Activated CD4-positive, alpha-beta T cell treated with anti-CD3 and anti-CD28 coated beads, Interleukin-2, amount 10 ng/mL, durations not matched to agents 24 days and 14 days (primary cell): ENCODE results near the gene C2CD4D. TPM values are rescaled to one million over a fixed set of nuclear protein-coding genes. Genes with fewer than 3 reads are reported as not detected.
"Not testable (repeated sequence)": the region's sequence is repeated elsewhere in the genome, so short reads cannot be mapped to it uniquely, and the experiment has no call there.

Experiments
- DNase-seq: peaks from one replicate; pipeline ENCODE4 v3.0.0; 2022
- H3K27ac Mint-ChIP-seq: one replicate; pipeline ENCODE4 v1.8.0; 2022; ENCODE audit warnings: mild to moderate bottlenecking, mixed read lengths
- H3K27me3 Mint-ChIP-seq: one replicate; pipeline ENCODE4 v1.8.0; 2022; ENCODE audit warnings: mixed read lengths
- H3K36me3 Mint-ChIP-seq: one replicate; pipeline ENCODE4 v1.8.0; 2022; ENCODE audit warnings: low read depth, mild to moderate bottlenecking, mixed read lengths
- H3K4me1 Mint-ChIP-seq: one replicate; pipeline ENCODE4 v1.8.0; 2021; ENCODE audit warnings: mixed read lengths
- H3K4me3 Mint-ChIP-seq: one replicate; pipeline ENCODE4 v1.8.0; 2022; ENCODE audit warnings: mild to moderate bottlenecking, moderate library complexity, mixed read lengths
- H3K9me3 Mint-ChIP-seq: one replicate; pipeline ENCODE4 v1.8.0; 2021; ENCODE audit warnings: mixed read lengths
- intact Hi-C: fragments of 100-400 bp; cut with micrococcal nuclease; formaldehyde crosslinking; loops from one replicate; pipeline ENCODE4 v1.15.1; 2023
- total RNA-seq: library from RNA; stranded (reverse); gene quantifications from 2 replicates; pipeline ENCODE4 v1.2.3, GENCODE V29; 2022

Gene C2CD4D
- total RNA-seq, 1 donor from 2014 or later: 0.86 TPM

- Mint-ChIP-seq H3K4me3 (no peak overlapping the region), H3K27ac (no peak overlapping the region), H3K9me3 (no peaks in the 10 kb centered on the region), H3K27me3 (peaks cover 4% of the 10 kb centered on the region), H3K4me1 (peaks cover 2% of the 10 kb centered on the region), H3K36me3 (peaks cover 11% of the 10 kb centered on the region)
- no peak for DNase-seq
- intact Hi-C loops: no loop called here
Observed at GRCh38 chr1:151868486-151868885, 28.9 kb upstream of the C2CD4D start.

- intact Hi-C loops: no loop called here
- Mint-ChIP-seq H3K36me3 (peaks cover 6% of the 10 kb centered on the region), H3K27me3 (peaks cover 4% of the 10 kb centered on the region), H3K27ac (no peak overlapping the region), H3K4me1 (peaks cover 2% of the 10 kb centered on the region), H3K9me3 (no peaks in the 10 kb centered on the region), H3K4me3 (no peak overlapping the region)
- no peak for DNase-seq
Observed at GRCh38 chr1:151867765-151868411, 28.3 kb upstream of the C2CD4D start.

GRCh38 chr1:151867321-151867720, 27.7 kb upstream of the C2CD4D start:
- H3K4me1 Mint-ChIP-seq: peaks cover 2% of the 10 kb centered on the region
- DNase-seq: no peak
- no peaks in the 10 kb centered on the region for H3K9me3 Mint-ChIP-seq
- intact Hi-C loops: no loop called here
- H3K4me3 Mint-ChIP-seq: no peak overlapping the region
- peaks cover 4% of the 10 kb centered on the region for H3K27me3 Mint-ChIP-seq
- peaks cover 5% of the 10 kb centered on the region for H3K36me3 Mint-ChIP-seq
- H3K27ac Mint-ChIP-seq: no peak overlapping the region

DNA sequence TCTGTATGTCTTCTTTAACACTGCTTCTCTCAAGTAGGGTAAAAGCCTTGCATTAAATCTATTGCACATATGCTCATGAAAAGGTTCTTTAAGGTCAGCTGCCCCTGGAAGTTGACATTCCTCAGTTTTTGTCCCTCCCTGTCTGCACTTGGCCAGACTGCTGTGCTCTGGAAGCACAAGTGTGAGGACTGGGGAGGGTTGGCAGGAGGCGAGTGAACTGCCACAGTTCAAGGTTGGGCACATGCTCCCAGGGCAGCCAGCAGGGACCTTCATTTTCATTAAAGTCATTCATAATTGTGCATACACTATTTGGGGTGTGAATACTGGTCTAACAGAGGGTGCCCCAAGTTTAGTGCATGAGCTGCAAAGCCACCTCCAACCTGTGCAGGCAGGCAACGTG, 24.8 kb upstream of the C2CD4D start:
- Mint-ChIP-seq H3K27me3 (peaks cover 7% of the 10 kb centered on the region), H3K4me1 (peaks cover 2% of the 10 kb centered on the region), H3K36me3 (no peaks in the 10 kb centered on the region), H3K9me3 (no peaks in the 10 kb centered on the region), H3K4me3 (no peak overlapping the region), H3K27ac (no peak overlapping the region)
- no peak for DNase-seq
- intact Hi-C loops: no loop called here

GRCh38 chr1:151862604-151863003, 23.0 kb upstream of the C2CD4D start:
- no peak overlapping the region for H3K27ac Mint-ChIP-seq
- peaks cover 7% of the 10 kb centered on the region for H3K27me3 Mint-ChIP-seq
- no peak for DNase-seq
- H3K4me3 Mint-ChIP-seq: no peak overlapping the region
- H3K9me3 Mint-ChIP-seq: no peaks in the 10 kb centered on the region
- no peaks in the 10 kb centered on the region for H3K4me1 Mint-ChIP-seq
- intact Hi-C loops: no loop called here
- H3K36me3 Mint-ChIP-seq: no peaks in the 10 kb centered on the region

DNA sequence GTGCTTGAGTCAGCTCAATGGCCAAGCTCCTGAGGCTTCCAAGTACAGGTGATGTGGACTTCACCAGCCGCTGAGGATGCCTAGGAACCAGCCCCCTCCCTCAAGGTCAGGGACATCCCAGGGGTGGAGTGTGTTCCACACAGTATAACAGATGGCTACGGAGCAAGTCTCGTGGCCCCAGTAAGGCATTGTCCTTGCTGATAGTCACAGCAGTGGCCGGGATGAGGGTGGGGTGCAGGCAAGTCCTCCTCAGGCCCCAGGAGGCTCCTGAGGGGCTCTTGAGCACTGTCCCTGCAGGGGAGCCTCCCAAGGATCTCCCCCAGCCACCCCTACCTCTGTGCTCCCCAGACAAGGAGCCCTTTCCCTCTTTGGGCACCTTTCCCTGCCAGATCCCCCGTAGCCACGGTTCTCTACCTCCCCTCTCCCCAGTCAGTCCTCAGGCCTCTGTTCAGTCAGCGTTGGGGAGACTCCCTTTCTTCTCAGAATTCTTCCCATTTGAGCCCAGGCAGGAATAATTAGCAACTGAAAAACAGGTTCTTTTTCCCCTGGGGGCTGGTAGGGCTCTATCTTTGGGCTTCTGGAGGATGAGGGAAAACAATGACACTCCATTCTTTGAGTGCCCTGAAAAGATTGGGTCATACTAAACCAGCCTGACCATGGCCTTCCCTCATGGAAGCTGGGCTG, 21.0 kb upstream of the C2CD4D start:
- H3K9me3 Mint-ChIP-seq: no peaks in the 10 kb centered on the region
- no peak overlapping the region for H3K4me3 Mint-ChIP-seq
- peaks cover 6% of the 10 kb centered on the region for H3K27me3 Mint-ChIP-seq
- no peak for DNase-seq
- H3K36me3 Mint-ChIP-seq: no peaks in the 10 kb centered on the region
- no peaks in the 10 kb centered on the region for H3K4me1 Mint-ChIP-seq
- intact Hi-C loops: no loop called here
- H3K27ac Mint-ChIP-seq: no peak overlapping the region

DNA sequence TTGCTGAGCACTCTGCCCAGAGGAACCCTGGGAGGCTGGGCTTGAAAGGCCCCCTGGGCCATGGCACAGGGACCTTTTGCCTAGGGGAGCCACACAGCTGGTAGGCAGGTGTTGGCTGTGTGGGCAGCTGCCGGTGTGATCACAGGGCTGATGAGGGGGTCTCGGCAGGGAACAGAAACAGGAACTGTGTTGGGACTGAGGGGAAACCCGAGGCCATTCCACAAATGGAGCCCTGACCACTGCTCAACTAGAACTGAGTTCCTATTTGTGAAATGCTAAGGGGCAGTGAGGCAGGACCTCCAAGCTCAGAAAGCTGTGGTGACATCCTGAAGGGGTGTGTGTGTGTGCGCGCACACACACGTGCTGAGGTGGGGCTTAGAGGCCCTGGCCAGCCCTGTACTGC, 20.3 kb upstream of the C2CD4D start:
- intact Hi-C loops: no loop called here
- Mint-ChIP-seq H3K4me3 (no peak overlapping the region), H3K27me3 (peaks cover 4% of the 10 kb centered on the region), H3K27ac (no peak overlapping the region), H3K9me3 (no peaks in the 10 kb centered on the region), H3K36me3 (no peaks in the 10 kb centered on the region), H3K4me1 (no peaks in the 10 kb centered on the region)
- DNase-seq: no peak

GRCh38 chr1:151858886-151859665, 19.5 kb upstream of the C2CD4D start:
- intact Hi-C loops: no loop called here
- Mint-ChIP-seq H3K36me3 (no peaks in the 10 kb centered on the region), H3K4me1 (no peaks in the 10 kb centered on the region), H3K27me3 (peaks cover 4% of the 10 kb centered on the region), H3K27ac (no peak overlapping the region), H3K9me3 (no peaks in the 10 kb centered on the region), H3K4me3 (no peak overlapping the region)
- no peak for DNase-seq

GRCh38 chr1:151858030-151858746, 18.6 kb upstream of the C2CD4D start:
- Mint-ChIP-seq H3K4me1 (no peaks in the 10 kb centered on the region), H3K4me3 (no peak overlapping the region), H3K9me3 (no peaks in the 10 kb centered on the region), H3K36me3 (no peaks in the 10 kb centered on the region), H3K27me3 (peaks cover 4% of the 10 kb centered on the region), H3K27ac (no peak overlapping the region)
- intact Hi-C loops: no loop called here
- DNase-seq: no peak

DNA sequence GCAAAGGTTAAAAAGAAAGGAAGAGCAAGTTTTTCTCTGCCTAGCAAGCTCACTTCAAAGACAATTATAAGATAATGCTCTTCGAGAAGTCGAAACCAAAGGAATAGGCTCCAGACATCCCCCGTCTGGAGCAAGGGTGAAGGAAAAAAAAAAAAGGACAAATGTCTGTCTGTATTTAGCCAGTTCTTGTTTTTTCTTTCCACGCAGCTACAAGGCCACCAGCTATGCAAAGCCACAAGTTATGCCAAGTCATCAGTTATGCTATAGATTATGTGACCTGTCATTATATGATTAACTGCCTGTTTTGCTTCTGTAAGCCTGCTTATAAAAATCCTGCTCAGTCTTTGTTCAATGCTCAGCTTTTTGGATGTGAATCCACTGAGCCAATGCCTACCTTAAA, 16.3 kb upstream of the C2CD4D start:
- no peaks in the 10 kb centered on the region for H3K9me3 Mint-ChIP-seq
- H3K4me1 Mint-ChIP-seq: no peaks in the 10 kb centered on the region
- no peak overlapping the region for H3K27ac Mint-ChIP-seq
- intact Hi-C loops: no loop called here
- no peak for DNase-seq
- H3K36me3 Mint-ChIP-seq: no peaks in the 10 kb centered on the region
- no peaks in the 10 kb centered on the region for H3K27me3 Mint-ChIP-seq
- no peak overlapping the region for H3K4me3 Mint-ChIP-seq

DNA sequence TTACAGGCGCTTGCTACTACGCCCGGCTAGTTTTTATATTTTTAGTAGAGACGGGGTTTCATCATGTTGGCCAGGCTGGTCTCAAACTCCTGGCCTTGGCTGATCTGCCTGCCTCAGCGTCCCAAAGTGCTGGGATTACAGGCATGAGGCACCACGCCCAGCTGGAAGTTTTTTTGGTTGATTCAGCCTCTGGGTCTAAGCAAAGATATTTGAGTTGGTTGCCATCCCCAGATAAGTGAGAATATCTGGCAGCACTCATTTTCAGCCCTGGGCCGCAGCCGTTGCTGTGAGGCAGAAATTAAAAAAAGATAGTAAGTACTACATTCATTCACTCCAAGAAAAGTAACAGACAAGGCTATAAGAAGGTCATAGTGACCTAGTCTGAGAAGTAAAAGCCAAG, 15.9 kb upstream of the C2CD4D start:
- H3K27me3 Mint-ChIP-seq, DNase-seq, H3K4me3 Mint-ChIP-seq, intact Hi-C loops, H3K4me1 Mint-ChIP-seq, H3K27ac Mint-ChIP-seq, H3K9me3 Mint-ChIP-seq, H3K36me3 Mint-ChIP-seq: not testable (repeated sequence)

GRCh38 chr1:151854658-151855057, 15.0 kb upstream of the C2CD4D start:
- no peak for DNase-seq
- Mint-ChIP-seq H3K4me1 (no peaks in the 10 kb centered on the region), H3K27me3 (no peaks in the 10 kb centered on the region), H3K36me3 (no peaks in the 10 kb centered on the region), H3K27ac (no peak overlapping the region), H3K9me3 (no peaks in the 10 kb centered on the region), H3K4me3 (no peak overlapping the region)
- intact Hi-C loops: no loop called here

DNA sequence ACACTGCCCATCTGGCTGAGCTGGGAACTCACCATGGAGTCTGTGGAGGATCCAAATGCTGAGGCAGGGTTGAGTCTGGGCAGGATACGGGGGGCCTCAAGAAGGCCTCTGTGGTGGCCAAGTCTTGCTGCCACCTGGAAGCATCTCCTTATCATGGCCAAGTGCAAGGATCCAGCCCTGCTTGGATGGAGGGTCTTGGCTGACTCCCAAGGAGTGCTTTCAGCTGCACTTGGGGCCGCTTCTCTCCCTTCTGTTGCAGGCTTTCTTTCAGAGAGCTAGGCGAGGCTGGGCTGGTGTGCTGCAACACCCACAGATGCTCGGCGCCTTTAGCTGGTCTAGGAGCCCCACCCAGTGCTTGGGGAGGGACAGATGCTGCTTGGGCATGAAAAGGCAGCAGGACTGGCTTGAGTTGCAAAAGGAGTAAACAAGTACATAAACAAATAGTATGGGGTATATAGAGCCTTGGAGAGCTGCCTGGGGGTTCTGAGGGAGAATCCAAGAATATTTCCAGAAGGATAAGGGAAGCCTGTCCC, 13.9 kb upstream of the C2CD4D start, which contains the start of gene THEM5:
THEM5 (minus strand) TSS at position 302 of the 533 bp plus-strand sequence; CDS start at position 155, 147 bp downstream.
- Mint-ChIP-seq H3K27ac (no peak within 1 kb of the TSS), H3K9me3 (no peaks in the 10 kb centered on the region), H3K4me3 (no peak within 1 kb of the TSS), H3K36me3 (peaks cover 2% of the 10 kb centered on the region), H3K27me3 (no peaks in the 10 kb centered on the region), H3K4me1 (no peaks in the 10 kb centered on the region)
- no peak for DNase-seq
- intact Hi-C loops: no loop called here
